GM19395 (cell line): ENCODE data around the gene TSPO.

Experiments used
- ATAC-seq: cut with Tn5 transposase; IDR thresholded peaks from one replicate; pipeline ENCODE4 v1.9.1; 2021; ENCODE audit warnings: mild to moderate bottlenecking, moderate library complexity; ENCODE audit not compliant: unreplicated experiment

TSPO gene

DNA sequence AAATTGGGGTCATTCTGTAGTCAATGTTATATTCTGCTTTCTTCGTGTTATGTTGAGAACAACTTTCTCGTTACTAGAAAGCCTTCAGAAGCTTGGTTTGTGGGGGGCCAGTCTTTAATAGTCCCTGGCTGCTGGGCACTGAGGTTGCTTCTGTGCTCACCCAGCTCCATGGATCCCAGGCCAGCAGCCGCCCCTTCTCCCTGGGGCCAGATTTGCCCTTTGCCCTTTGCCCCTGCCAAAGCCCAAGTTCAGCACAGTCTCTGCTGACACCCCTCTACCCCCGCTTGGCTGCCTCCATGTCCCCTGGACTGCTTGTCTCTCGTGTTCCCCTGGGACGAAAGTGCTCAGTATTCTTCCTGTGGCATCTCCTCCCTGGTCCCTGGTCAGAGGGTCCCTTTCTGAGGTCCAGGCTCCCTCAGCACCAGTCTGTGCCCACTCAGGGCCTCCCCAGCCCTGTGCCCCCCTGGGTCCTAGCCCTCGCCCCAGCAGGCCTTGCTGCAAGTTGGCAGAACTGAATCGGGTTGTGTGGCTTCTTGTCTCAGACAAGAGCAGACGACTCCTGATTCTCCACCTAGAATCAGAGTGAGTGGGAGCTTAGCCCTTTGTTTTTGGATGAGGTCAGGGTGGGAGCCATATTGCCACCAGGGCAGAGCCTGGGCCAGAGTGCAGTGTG lies 6.7 kb downstream of the TSPO start:
- ATAC-seq, result no peak

GRCh38 chr22:43158778-43159483 lies 7.6 kb downstream of the TSPO start:
- ATAC-seq, result no peak

DNA sequence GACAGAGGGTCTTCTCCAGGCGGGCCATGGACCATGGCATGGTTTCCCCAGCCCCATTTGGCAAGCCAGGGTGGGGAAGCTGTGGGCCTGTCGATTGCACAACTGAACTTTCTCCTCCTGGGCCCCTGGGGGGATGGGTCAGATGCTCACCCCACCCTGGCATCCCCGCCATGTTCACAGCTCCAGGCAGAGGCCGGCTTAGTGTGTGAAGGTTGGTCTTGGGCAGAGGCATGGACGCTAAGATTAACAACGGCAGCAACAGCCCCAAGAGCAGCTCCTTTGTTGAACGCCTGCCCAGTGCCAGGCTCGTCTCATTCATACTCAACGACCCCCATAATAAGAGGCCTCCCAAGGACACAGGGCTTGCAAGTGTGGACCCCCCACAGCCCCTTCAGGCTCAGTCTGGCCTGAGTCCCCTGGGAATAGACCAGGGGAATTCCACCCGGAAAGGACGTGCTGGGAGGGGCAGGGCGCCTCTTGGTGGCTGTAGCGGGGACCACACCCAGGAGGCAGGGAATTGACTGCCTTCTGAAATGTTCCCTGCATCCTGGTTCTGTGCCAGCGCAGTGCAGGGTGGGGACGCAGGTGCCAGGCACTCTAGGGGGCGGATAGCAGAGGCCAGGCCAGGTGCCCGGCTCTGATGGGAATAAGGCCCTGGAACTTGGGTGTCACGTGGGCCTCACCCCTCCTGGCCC lies 8.3 kb downstream of the TSPO start:
- no peak for ATAC-seq

- no peak for ATAC-seq
Measured at GRCh38 chr22:43160497-43161126, 9.3 kb downstream of the TSPO start.

DNA sequence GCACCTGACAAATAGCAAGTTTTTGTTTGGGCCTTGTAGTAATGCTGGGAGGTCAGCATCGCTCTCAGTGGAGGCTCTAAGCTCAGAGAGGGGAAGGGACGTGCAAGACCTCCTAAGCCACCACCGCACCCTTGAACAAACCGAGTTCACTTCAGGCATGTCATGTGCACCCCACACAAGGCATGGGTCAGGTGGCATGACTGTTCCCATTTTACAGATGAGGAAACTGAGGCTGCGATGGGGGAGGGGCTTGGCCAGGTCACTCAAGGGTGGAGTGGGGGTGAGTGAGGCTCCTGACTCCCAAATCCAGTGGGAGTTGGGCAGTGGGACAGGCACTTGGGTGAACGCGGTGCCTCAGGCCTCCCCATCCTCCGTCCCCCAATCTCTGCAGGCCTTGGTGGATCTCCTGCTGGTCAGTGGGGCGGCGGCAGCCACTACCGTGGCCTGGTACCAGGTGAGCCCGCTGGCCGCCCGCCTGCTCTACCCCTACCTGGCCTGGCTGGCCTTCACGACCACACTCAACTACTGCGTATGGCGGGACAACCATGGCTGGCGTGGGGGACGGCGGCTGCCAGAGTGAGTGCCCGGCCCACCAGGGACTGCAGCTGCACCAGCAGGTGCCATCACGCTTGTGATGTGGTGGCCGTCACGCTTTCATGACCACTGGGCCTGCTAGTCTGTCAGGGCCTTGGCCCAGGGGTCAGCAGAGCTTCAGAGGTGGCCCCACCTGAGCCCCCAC lies 11.2 kb downstream of the TSPO start:
- no peak for ATAC-seq

- ATAC-seq, result no peak
Measured at GRCh38 chr22:43163241-43163795, 12.0 kb downstream of the TSPO start.

GRCh38 chr22:43164636-43165035 lies 13.3 kb downstream of the TSPO start:
- ATAC-seq, result no peak

DNA sequence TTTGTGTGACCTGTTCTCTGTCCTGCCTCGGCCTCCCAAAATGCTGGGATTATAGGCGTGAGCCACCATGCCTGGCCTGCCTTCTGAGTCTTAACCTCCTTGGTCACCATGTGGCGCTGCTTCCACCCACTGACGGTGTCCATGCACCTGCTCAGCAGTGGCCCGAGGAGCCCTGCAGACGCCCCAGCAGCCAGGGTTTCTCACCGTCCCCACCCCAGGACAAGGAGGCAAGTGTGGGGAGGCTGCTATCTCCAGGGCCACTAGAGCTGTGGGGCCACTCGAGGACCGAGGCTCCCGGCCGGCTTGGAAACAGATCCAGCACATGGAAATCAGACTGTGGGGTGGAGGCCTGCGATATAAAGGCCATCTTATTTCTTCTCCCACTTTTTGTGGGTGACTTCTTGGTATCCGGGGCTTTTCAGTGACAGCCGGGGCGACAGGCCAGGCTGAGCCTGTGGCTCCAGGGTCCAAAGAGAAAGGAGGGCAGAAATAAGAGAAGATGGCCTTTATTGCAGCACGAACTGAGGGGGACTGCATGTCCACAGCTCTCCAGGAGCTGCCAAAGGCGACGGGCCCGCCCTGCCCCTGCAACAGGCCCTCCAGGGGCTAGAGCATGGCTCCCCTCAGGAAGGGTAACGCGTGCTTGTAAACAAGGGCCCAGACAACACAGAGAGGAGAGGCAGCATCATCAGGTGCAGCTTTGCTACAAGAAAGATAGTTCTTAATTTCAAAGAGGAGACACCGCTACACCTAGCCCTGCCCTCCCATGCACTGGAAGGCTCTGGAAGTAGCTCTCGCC lies 15.0 kb downstream of the TSPO start:
- ATAC-seq, result no peak

DNA sequence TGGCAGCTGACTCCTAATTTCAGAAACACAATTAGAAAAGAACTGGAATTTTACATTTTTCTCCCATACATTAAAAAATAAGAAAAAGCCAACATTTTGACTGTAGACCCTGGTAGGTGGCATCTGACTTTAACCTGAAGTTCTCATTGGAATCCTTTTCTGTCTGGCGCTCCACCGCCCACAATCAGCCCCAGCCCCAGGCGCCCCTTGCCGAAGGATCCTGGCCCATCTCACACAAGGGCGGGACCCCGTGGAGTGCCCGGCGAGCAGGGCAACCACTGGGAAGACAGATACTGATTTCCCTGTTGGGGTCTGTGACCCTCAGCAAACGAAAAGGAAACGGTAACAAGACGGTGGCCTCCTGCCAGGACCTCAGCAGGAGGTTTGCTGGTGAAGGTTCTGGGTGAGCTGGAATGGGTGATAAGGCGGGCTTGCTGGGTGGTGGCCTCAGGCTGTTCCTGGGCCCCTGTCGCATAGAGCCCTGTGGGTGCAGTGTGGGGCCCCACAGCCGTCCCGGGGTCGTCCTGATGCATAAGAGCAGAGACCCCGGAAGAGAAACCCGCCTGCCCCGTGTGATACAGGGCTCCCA lies 15.7 kb downstream of the TSPO start:
- ATAC-seq, result no peak

GRCh38 chr22:43168471-43169309 lies 17.3 kb downstream of the TSPO start:
- ATAC-seq, result no peak

DNA sequence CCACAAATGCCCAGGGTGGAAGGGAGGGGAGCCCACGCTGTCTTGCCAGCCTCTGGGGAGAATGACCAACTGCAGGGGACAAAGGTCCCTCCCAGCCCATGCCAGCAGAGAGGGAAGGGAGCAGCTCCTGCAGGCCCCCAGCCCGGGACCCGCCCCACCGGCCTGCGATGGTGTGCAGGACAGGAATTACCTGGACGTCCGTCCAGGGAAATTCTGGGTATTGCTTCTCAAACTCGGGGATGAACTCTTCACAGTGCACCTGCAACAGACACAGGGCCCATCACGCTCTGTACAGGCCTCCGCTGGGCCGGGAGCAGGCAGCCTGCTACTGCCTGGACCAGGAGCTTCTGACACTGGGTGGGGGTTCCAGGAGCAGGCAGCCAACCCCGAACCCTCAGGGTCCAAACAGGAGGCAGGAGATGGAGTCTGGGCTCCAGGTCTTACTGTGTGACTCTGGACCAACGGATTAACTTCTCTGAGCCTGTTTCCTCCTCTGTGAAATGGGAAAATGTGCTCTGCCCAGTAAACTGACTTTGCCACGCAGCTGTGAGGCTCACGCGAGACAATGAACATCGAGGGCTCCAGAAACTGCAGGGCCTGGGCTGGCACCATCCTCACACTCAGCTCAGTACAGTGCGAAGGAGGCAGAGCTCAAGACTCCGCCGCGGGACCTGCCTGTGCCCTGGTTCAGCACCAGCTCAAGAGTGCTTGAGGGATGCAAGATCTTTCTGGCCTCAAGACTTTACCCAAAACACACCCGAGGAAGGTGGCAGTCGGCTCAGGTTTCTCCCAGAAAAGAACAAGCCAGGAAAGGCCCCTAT lies 18.2 kb downstream of the TSPO start:
- ATAC-seq, result no peak

GRCh38 chr22:43170131-43170480 lies 18.7 kb downstream of the TSPO start:
- ATAC-seq, result no peak

DNA sequence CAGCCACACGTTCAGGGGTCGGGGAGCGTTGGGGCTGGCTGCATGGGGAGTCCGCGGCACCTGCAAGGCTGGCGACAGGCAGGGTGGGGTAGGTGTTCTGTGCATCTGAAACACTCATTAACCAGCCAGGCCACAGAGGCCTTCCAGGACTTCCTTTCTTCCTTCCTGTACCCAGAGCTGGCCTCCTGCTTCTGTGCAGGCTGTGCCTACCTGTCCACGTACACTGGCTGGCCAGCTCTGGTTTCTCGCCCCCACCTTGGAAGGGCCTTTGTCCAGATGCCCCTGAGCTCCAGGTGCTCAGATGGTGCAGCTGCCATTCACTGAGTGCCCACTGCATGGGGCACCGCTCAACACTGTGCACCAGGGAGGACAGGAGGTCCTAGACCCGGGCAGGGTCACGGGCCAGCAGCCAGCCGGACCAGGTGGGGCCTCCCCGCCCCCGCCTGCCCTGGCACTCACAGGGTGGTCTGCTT lies 19.7 kb downstream of the TSPO start:
- no peak for ATAC-seq

DNA sequence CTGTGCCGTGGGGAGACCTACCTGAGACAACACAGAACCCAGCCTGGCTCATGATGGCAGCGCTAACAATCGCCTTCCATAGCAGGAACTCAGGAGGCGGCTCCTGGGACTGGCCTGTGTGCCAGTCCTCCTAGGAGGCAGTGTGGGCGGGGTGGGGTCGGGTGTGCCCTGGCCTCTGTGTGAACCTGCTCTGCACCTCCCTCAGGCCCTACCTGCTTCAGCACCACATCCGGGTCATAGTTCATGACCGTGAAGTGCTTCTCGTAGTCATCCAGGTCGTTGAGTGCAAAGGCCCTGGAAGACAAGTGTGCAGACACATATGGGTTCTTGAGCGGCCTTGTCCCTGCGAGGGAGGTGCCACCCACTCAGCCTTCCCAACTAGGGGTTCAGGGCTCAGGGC lies 20.2 kb downstream of the TSPO start:
- ATAC-seq, result no peak

GRCh38 chr22:43172191-43172590 lies 20.8 kb downstream of the TSPO start:
- no peak for ATAC-seq

- ATAC-seq, result no peak
Measured at GRCh38 chr22:43173566-43173965, 22.2 kb downstream of the TSPO start.

GRCh38 chr22:43173976-43174720 lies 22.8 kb downstream of the TSPO start:
- no peak for ATAC-seq
